ENCODE results near the gene RARRES1.

- no peak for TF ChIP-seq TCF7L2 (IDR thresholded peaks at IDR 0.05; ENCODE audit: low read depth, low read length)
- TF ChIP-seq, protein P1, sequence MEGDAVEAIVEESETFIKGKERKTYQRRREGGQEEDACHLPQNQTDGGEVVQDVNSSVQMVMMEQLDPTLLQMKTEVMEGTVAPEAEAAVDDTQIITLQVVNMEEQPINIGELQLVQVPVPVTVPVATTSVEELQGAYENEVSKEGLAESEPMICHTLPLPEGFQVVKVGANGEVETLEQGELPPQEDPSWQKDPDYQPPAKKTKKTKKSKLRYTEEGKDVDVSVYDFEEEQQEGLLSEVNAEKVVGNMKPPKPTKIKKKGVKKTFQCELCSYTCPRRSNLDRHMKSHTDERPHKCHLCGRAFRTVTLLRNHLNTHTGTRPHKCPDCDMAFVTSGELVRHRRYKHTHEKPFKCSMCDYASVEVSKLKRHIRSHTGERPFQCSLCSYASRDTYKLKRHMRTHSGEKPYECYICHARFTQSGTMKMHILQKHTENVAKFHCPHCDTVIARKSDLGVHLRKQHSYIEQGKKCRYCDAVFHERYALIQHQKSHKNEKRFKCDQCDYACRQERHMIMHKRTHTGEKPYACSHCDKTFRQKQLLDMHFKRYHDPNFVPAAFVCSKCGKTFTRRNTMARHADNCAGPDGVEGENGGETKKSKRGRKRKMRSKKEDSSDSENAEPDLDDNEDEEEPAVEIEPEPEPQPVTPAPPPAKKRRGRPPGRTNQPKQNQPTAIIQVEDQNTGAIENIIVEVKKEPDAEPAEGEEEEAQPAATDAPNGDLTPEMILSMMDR (IDR thresholded peaks at IDR 0.05): no peak
- no peak for TF ChIP-seq POLR2AphosphoS5 (IDR thresholded peaks at IDR 0.05; ENCODE audit: low read depth, low read length)
- no peak for TF ChIP-seq REST (IDR thresholded peaks at IDR 0.05; ENCODE audit: insufficient read depth in 1 of 2, low read depth in 2 of 2, low read length in 1 of 2)
These were observed 44.3 kb upstream of the RARRES1 start for GRCh38 chr3:158776531-158776930.
